ENCODE data around the gene ENTPD8. TPM values are rescaled to one million over a fixed set of nuclear protein-coding genes. Genes with fewer than 3 reads are reported as not detected.
A peak's percentile ranks its signal among the peaks of the same experiment; 100 is the strongest.

The ENTPD8 gene
- total RNA-seq, 1 donor from 2014 or later = not detected

GRCh38 chr9:137406876-137407589 lies 34.1 kb downstream of the ENTPD8 start:
- Mint-ChIP-seq H3K4me1 (peaks cover 3% of the 10 kb centered on the region), H3K27me3 (peaks cover 4% of the 10 kb centered on the region), H3K27ac (no peak overlapping the region), H3K9me3 (no peaks in the 10 kb centered on the region), H3K36me3 (ENCODE audit: low read depth) (peaks cover 5% of the 10 kb centered on the region), H3K4me3 (no peak overlapping the region)
- DNase-seq = peak; percentile 93
- intact Hi-C loops (cut with micrococcal nuclease) = loop anchor here (2.0 kb wide), 1 partner anchor 112 kb away; no protein-coding TSS in a partner anchor

- H3K27me3 Mint-ChIP-seq = peaks cover 4% of the 10 kb centered on the region
- H3K9me3 Mint-ChIP-seq = no peaks in the 10 kb centered on the region
- H3K4me1 Mint-ChIP-seq = peaks cover 3% of the 10 kb centered on the region
- intact Hi-C loops (cut with micrococcal nuclease) = loop anchor here (2.0 kb wide), 1 partner anchor 111 kb away; no protein-coding TSS in a partner anchor
- DNase-seq = no peak
- peaks cover 5% of the 10 kb centered on the region for H3K36me3 Mint-ChIP-seq (ENCODE audit: low read depth)
- H3K4me3 Mint-ChIP-seq = peak overlapping the region; percentile 37
- H3K27ac Mint-ChIP-seq = no peak overlapping the region
These were observed 34.9 kb downstream of the ENTPD8 start for GRCh38 chr9:137406085-137406760.

DNA sequence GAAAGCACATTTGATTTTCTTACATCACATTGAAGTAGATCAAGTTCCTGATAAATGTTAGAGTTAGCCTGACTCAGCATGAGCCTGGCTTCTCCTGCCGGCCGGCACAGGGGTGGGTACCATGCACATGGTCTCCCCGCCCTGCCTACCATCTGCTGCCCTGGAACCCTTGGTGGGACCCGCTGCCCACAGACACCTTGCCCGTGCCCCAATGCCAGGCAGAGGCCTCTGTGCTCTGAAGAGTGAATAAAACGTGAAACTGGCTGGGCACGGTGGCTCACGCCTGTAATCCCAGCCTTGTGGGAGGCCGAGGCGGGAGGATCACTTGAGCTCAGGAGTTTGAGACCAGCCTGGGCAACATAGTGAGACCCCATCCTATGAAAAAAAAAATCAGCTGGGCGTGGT lies 35.5 kb downstream of the ENTPD8 start:
- Mint-ChIP-seq H3K4me1 (peaks cover 3% of the 10 kb centered on the region), H3K36me3 (ENCODE audit: low read depth) (peaks cover 5% of the 10 kb centered on the region), H3K27ac (no peak overlapping the region), H3K27me3 (peaks cover 4% of the 10 kb centered on the region), H3K4me3 (no peak overlapping the region), H3K9me3 (no peaks in the 10 kb centered on the region)
- intact Hi-C loops (cut with micrococcal nuclease) = loop anchor here (2.0 kb wide), 1 partner anchor 111 kb away; no protein-coding TSS in a partner anchor
- no peak for DNase-seq

- peaks cover 2% of the 10 kb centered on the region for H3K4me1 Mint-ChIP-seq
- no peak overlapping the region for H3K27ac Mint-ChIP-seq
- intact Hi-C loops (cut with micrococcal nuclease) = no loop called here
- H3K4me3 Mint-ChIP-seq = no peak overlapping the region
- H3K9me3 Mint-ChIP-seq = no peaks in the 10 kb centered on the region
- DNase-seq = no peak
- H3K36me3 Mint-ChIP-seq (ENCODE audit: low read depth) = peaks cover 5% of the 10 kb centered on the region
- H3K27me3 Mint-ChIP-seq = peaks cover 4% of the 10 kb centered on the region
These were observed 36.1 kb downstream of the ENTPD8 start for GRCh38 chr9:137404961-137405567.

- Mint-ChIP-seq H3K4me3 (no peak overlapping the region), H3K27ac (no peak overlapping the region), H3K9me3 (no peaks in the 10 kb centered on the region), H3K36me3 (ENCODE audit: low read depth) (peaks cover 5% of the 10 kb centered on the region), H3K27me3 (peaks cover 4% of the 10 kb centered on the region), H3K4me1 (no peaks in the 10 kb centered on the region)
- intact Hi-C loops (cut with micrococcal nuclease) = no loop called here
- no peak for DNase-seq
These were observed 37.9 kb downstream of the ENTPD8 start for GRCh38 chr9:137403269-137403668.

- peaks cover 4% of the 10 kb centered on the region for H3K27me3 Mint-ChIP-seq
- intact Hi-C loops (cut with micrococcal nuclease) = no loop called here
- no peak overlapping the region for H3K27ac Mint-ChIP-seq
- peaks cover 5% of the 10 kb centered on the region for H3K36me3 Mint-ChIP-seq (ENCODE audit: low read depth)
- H3K9me3 Mint-ChIP-seq = no peaks in the 10 kb centered on the region
- no peak overlapping the region for H3K4me3 Mint-ChIP-seq
- peaks cover 2% of the 10 kb centered on the region for H3K4me1 Mint-ChIP-seq
- no peak for DNase-seq
These were observed 38.4 kb downstream of the ENTPD8 start for GRCh38 chr9:137402746-137403145.

GRCh38 chr9:137398561-137399468 lies 42.3 kb downstream of the ENTPD8 start:
- intact Hi-C loops (cut with micrococcal nuclease) = no loop called here
- H3K36me3 Mint-ChIP-seq (ENCODE audit: low read depth) = peaks cover 5% of the 10 kb centered on the region

GRCh38 chr9:137397675-137398423 lies 43.3 kb downstream of the ENTPD8 start:
- DNase-seq = no peak
- H3K9me3 Mint-ChIP-seq = no peaks in the 10 kb centered on the region
- H3K27me3 Mint-ChIP-seq = no peaks in the 10 kb centered on the region
- intact Hi-C loops (cut with micrococcal nuclease) = no loop called here
- peak overlapping the region; percentile 9 for H3K27ac Mint-ChIP-seq
- no peak overlapping the region for H3K4me3 Mint-ChIP-seq
- peaks cover 5% of the 10 kb centered on the region for H3K36me3 Mint-ChIP-seq (ENCODE audit: low read depth)
- H3K4me1 Mint-ChIP-seq = peaks cover 8% of the 10 kb centered on the region

More at GRCh38 chr9:137398561-137399468, 42.3 kb downstream of the ENTPD8 start:
- DNase-seq = no peak
- no peak overlapping the region for H3K27ac Mint-ChIP-seq
- peaks cover 8% of the 10 kb centered on the region for H3K4me1 Mint-ChIP-seq
- no peaks in the 10 kb centered on the region for H3K27me3 Mint-ChIP-seq
- no peaks in the 10 kb centered on the region for H3K9me3 Mint-ChIP-seq
- no peak overlapping the region for H3K4me3 Mint-ChIP-seq

DNA sequence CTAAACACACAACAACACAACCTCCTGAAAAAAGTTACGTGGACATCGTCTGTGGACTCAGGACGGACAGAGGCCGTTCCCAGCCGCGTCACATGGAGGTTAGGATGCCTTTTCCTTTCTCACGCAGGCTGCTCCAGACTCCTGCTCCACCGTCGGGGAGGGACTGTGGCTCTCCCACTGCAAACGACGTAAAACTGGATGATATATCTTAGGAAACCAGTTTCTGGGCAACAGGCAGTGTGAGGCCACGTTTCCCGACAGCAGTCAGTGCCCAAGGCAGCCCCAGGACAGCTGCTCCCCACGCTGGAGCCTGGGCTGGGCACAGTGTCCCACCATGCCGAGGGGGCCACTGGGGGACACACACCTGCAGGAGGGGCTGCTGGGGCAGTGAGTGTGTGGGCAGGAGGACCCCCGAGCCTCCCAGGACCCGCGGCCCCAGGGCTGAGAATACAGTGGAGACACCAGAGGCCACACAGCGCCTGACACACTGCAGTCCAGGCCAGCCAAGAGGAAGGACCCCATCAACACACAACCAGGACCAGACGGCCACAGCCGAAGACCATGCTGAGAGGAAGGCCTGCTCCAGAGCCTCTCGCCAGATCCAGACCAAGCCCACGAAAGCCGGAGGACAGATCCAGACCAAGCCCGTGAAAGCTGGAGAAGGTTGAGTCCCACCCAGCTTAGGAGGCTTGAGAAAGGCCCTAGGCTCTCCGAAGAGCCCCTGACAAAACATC lies 44.4 kb downstream of the ENTPD8 start:
- Mint-ChIP-seq H3K4me3 (no peak overlapping the region), H3K4me1 (peaks cover 8% of the 10 kb centered on the region), H3K9me3 (no peaks in the 10 kb centered on the region), H3K27me3 (no peaks in the 10 kb centered on the region), H3K36me3 (ENCODE audit: low read depth) (no peaks in the 10 kb centered on the region), H3K27ac (no peak overlapping the region)
- DNase-seq = no peak
- intact Hi-C loops (cut with micrococcal nuclease) = no loop called here

DNA sequence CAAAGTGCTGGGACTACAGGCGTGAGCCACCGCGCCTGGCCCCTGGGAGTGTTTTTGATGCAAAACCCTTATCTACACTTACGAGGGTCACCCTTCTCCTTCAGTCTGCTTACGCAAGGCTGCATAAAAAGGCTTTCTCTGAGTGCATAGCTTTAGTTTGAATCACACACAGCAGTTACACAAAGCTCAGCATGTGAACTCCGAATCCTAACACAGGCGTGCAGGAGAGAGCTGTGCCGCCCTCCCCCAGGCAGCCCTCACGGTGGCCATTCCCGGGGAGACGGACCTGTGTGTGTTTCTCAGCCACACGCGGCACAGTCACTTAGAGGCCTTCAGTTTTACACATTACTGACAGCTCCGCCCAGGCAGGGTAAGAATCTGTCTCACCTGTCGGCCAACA lies 44.9 kb downstream of the ENTPD8 start:
- Mint-ChIP-seq H3K4me1 (peaks cover 8% of the 10 kb centered on the region), H3K36me3 (ENCODE audit: low read depth) (no peaks in the 10 kb centered on the region), H3K27ac (no peak overlapping the region), H3K9me3 (no peaks in the 10 kb centered on the region), H3K4me3 (no peak overlapping the region), H3K27me3 (no peaks in the 10 kb centered on the region)
- no peak for DNase-seq
- intact Hi-C loops (cut with micrococcal nuclease) = no loop called here

GRCh38 chr9:137395666-137396010 lies 45.5 kb downstream of the ENTPD8 start:
- Mint-ChIP-seq H3K27ac (no peak overlapping the region), H3K27me3 (no peaks in the 10 kb centered on the region), H3K9me3 (no peaks in the 10 kb centered on the region), H3K4me3 (no peak overlapping the region), H3K4me1 (peaks cover 8% of the 10 kb centered on the region), H3K36me3 (ENCODE audit: low read depth) (no peaks in the 10 kb centered on the region)
- no peak for DNase-seq
- intact Hi-C loops (cut with micrococcal nuclease) = no loop called here

DNA sequence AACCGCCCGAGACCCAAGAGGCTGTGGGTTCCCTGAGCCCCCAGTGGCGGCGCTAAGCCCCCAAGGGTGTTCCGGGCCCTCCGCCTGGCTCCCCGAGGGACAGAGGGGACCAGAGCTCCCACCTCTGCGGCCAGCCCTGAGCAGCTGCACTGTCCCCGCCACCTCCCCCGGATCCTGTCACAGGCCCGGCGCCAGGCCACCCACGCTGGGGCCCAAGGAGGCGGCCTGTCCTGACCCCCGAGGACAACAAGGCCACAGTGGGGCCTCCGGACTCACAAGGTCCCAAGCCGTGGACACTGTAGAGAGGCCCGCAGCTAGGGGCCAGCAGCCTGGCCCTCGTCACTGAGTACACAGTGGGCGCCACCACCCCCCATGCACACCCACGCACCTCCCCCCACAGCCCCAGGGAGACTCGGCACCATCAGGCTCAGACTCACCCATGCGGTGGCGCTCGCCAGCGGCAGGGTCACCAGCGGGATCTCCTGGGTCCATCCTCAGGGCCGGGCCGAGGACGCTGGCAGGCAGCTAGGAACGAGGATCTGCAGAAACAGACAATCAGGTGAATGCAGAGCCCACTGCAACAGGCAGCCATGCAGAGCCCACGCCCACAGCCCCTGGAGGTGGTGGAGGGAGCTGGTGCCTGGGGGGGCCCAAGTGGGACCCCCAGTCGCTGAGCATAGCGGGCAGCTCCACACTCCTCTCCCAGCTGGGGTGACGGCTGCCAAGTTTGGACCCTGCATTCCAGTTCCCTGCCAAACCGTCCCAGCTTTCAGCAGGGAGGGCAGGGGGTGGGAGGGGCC lies 46.1 kb downstream of the ENTPD8 start:
- Mint-ChIP-seq H3K9me3 (no peaks in the 10 kb centered on the region), H3K4me1 (peaks cover 8% of the 10 kb centered on the region), H3K4me3 (no peak overlapping the region), H3K36me3 (ENCODE audit: low read depth) (no peaks in the 10 kb centered on the region), H3K27me3 (no peaks in the 10 kb centered on the region), H3K27ac (no peak overlapping the region)
- intact Hi-C loops (cut with micrococcal nuclease) = no loop called here
- DNase-seq = no peak
